Gastroesophageal sphincter (tissue), 4 donors: ENCODE measurements around the gene MEN1. TPM values are rescaled to one million over a fixed set of nuclear protein-coding genes. Genes with fewer than 3 reads are reported as not detected.

Experiments
- ATAC-seq: fragments of 150-250 bp; one replicate; pipeline ENCODE4 v1.9.1; 2016; ENCODE audit warnings: mild to moderate bottlenecking, moderate library complexity
- H3K27ac ChIP-seq, 4 donors: fragments of 200-600 bp; sonication (generic) in 3 of 4; 1 replicate in 3 of 4; 2 replicates in 1 of 4; pipeline ENCODE4 v1.5.1; 2016 to 2019
- H3K27me3 ChIP-seq: fragments of 200-600 bp; sonication (generic); one replicate; pipeline ENCODE4 v1.5.1; 2019
- H3K36me3 ChIP-seq, 2 donors: fragments of 200-600 bp; sonication (generic); one replicate each; pipeline ENCODE4 v1.5.1; 2019; ENCODE audit warnings: control low read depth in 1 of 2
- H3K4me1 ChIP-seq, 3 donors: fragments of 200-600 bp; sonication (generic); 1 replicate in 2 of 3; 2 replicates in 1 of 3; pipeline ENCODE4 v1.5.1; 2016 to 2019; ENCODE audit warnings: control low read depth in 2 of 3
- H3K4me3 ChIP-seq, 2 donors: fragments of 200-600 bp; sonication (generic); one replicate each; pipeline ENCODE4 v1.5.1; 2019; ENCODE audit warnings: mild to moderate bottlenecking in 1 of 2, moderate library complexity in 1 of 2
- H3K9me3 ChIP-seq, 3 donors: fragments of 200-600 bp; sonication (generic); one replicate each; pipeline ENCODE4 v1.5.1; 2017 to 2019; ENCODE audit warnings: control low read depth in 2 of 3
- CTCF ChIP-seq, 4 experiments: fragments of 200-600 bp in 2 of 4; fragments of 450-650 bp in 2 of 4; sonication (generic) in 1 of 4; IDR thresholded peaks; one replicate each; pipeline ENCODE4 v1.5.1; 2017 to 2019; ENCODE audit warnings: antibody characterized with exemption in 4 of 4, mild to moderate bottlenecking in 2 of 4, moderate library complexity in 2 of 4
- EP300 ChIP-seq: sonication (generic); formaldehyde crosslinking; IDR thresholded peaks from one replicate; pipeline ENCODE4 v1.6.1; 2017; ENCODE audit warnings: antibody characterized with exemption, mild to moderate bottlenecking
- POLR2A ChIP-seq, 2 donors: fragments of 450-650 bp; IDR thresholded peaks; one replicate each; pipeline ENCODE4 v1.6.1; 2017; ENCODE audit warnings: antibody characterized with exemption in 2 of 2, mild to moderate bottlenecking in 2 of 2, moderate library complexity in 1 of 2
- POLR2AphosphoS5 ChIP-seq: sonication (generic); formaldehyde crosslinking; IDR thresholded peaks from one replicate; pipeline ENCODE4 v1.6.1; 2017; ENCODE audit warnings: antibody characterized with exemption
- WGBS, 2 donors: methylation state at CpG; one replicate each; pipeline ENCODE4 v1.1.5; 2018; ENCODE audit warnings: low coverage in 1 of 2; 5-methylcytosine and 5-hydroxymethylcytosine counted together
- total RNA-seq, 4 donors: library from RNA; depleted of rRNA; stranded (reverse); fragments of >200 nt; gene quantifications; one replicate each; pipeline ENCODE4 v1.1.0, GENCODE V29; 2016

MEN1 gene
- total RNA-seq, 4 donors from 2014 or later: 7.1 to 20.9 (median 11.6) TPM

GRCh38 chr11:64790205-64791095 lies 19.9 kb downstream of the MEN1 start:
- WGBS, 2 donors: 80 to 89% methylated on average over 2 to 16 of the region's 25 CpGs

GRCh38 chr11:64789331-64790204 lies 20.8 kb downstream of the MEN1 start:
- no peak for TF ChIP-seq EP300
- TF ChIP-seq POLR2AphosphoS5: no peak
- no peak for TF ChIP-seq CTCF (IDR thresholded peaks at IDR 0.05)
- no peak for TF ChIP-seq POLR2A (IDR thresholded peaks at IDR 0.05)
- no peak overlapping the region for H3K4me3 ChIP-seq
- H3K36me3 ChIP-seq: peaks cover 0 to 50% of the 10 kb centered on the region in 2 donors
- no peak overlapping the region for H3K27ac ChIP-seq
- no peak for ATAC-seq
- WGBS, 2 donors: 69% methylated on average over 4 of the region's 15 CpGs; no CpG with 5 or more reads in 1 of the 2 donors
- no peaks in the 10 kb centered on the region for H3K27me3 ChIP-seq
- no peaks in the 10 kb centered on the region for H3K9me3 ChIP-seq
- peaks cover 0 to 8% (median 0%) of the 10 kb centered on the region in 3 donors for H3K4me1 ChIP-seq

More at GRCh38 chr11:64790205-64791095, 19.9 kb downstream of the MEN1 start:
- no peaks in the 10 kb centered on the region for H3K9me3 ChIP-seq
- peaks cover 0 to 50% of the 10 kb centered on the region in 2 donors for H3K36me3 ChIP-seq
- H3K27me3 ChIP-seq: no peaks in the 10 kb centered on the region
- ATAC-seq: no peak
- H3K4me1 ChIP-seq: peaks cover 0 to 8% (median 0%) of the 10 kb centered on the region in 3 donors
- no peak overlapping the region for H3K4me3 ChIP-seq
- TF ChIP-seq POLR2A (IDR thresholded peaks at IDR 0.05): no peak
- TF ChIP-seq POLR2AphosphoS5: no peak
- TF ChIP-seq CTCF (IDR thresholded peaks at IDR 0.05): no peak
- no peak for TF ChIP-seq EP300
- no peak overlapping the region for H3K27ac ChIP-seq

DNA sequence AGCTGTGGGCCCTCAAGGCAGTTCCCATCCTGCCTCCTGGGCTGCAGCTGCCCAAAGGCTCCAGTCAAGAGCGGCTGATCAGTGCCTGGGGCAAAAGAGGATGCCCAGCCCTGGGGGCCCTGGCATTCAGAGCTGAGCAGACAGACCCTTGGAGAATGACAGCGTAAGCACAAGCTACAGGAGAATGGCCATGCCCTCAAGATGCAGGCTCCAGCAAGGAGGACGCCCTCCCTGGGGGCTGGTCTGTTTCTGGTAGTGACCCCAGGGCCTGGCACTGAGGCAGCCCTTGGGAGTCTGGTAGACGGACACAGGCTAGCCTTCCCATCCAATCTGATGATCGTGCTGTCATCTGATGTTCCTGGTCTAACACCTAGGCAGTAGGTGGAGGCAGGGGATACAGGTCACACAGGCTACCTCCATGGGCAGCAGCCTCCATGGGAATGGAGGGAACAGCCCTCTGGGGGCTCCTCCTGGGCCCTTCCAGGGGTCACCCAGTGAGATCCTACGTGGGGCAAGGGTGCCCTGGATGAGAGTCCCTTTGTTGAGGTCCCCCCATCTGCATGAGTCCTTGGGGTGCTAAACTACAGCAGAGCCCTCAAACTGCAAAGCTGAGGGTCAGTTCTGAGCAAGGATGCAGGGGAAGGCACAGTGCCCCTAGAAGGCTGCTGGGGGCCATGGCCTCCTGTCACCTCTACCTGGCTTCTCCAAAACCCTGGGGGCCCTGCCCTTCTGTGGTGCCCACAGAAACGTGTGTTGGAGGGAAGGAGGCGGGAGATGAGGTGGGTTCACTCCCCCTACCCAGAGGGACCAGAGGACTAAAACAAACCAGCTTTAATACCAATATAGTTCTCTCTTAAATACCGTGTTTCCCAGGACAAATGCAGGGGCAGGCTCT lies 21.8 kb downstream of the MEN1 start:
- Histone ChIP-seq H3K36me3 (peaks cover 0 to 50% of the 10 kb centered on the region in 2 donors), H3K27ac (peak overlapping the region in 2 of 4 donors; percentile 28 to 57), H3K9me3 (no peaks in the 10 kb centered on the region), H3K4me3 (no peak overlapping the region), H3K27me3 (no peaks in the 10 kb centered on the region), H3K4me1 (peaks cover 0 to 8% (median 0%) of the 10 kb centered on the region in 3 donors)
- no peak for ATAC-seq
- 68% methylated on average over 3 of the region's 9 CpGs; no CpG with 5 or more reads in 1 of the 2 donors for WGBS, 2 donors
- TF ChIP-seq POLR2AphosphoS5: no peak
- no peak for TF ChIP-seq POLR2A (IDR thresholded peaks at IDR 0.05)
- TF ChIP-seq EP300: no peak
- no peak for TF ChIP-seq CTCF (IDR thresholded peaks at IDR 0.05)

GRCh38 chr11:64787526-64788320 lies 22.6 kb downstream of the MEN1 start:
- H3K4me3 ChIP-seq: no peak overlapping the region
- H3K36me3 ChIP-seq: peaks cover 0 to 43% of the 10 kb centered on the region in 2 donors
- peak overlapping the region in 3 of 4 donors; percentile 28 to 57 (median 50) for H3K27ac ChIP-seq
- TF ChIP-seq POLR2A (IDR thresholded peaks at IDR 0.05) (no peak), EP300 (no peak), POLR2AphosphoS5 (no peak), CTCF (IDR thresholded peaks at IDR 0.05) (peak in 3 of 4 experiments; percentile 63 to 76 (median 64))
- WGBS, 2 donors: 38 to 45% methylated on average over 8 of the region's 15 CpGs
- H3K9me3 ChIP-seq: no peaks in the 10 kb centered on the region
- peaks cover 0 to 8% (median 0%) of the 10 kb centered on the region in 3 donors for H3K4me1 ChIP-seq
- H3K27me3 ChIP-seq: no peaks in the 10 kb centered on the region
- peak; percentile 75 for ATAC-seq
